Measurements from ENCODE around the gene TEDC1.

TEDC1 gene

GRCh38 chr14:105497671-105498429, 6.8 kb downstream of the TEDC1 start:
- DNase-seq, result no peak

- DNase-seq, result no peak
Measured at GRCh38 chr14:105498430-105499255, 7.6 kb downstream of the TEDC1 start.

- no peak for DNase-seq
Measured at GRCh38 chr14:105499256-105500035, 8.4 kb downstream of the TEDC1 start.

GRCh38 chr14:105500036-105500725, 9.1 kb downstream of the TEDC1 start:
- DNase-seq, result no peak

- DNase-seq, result no peak
Measured at GRCh38 chr14:105500726-105501101, 9.7 kb downstream of the TEDC1 start.

GRCh38 chr14:105501504-105502291, 10.7 kb downstream of the TEDC1 start:
- DNase-seq, result no peak

GRCh38 chr14:105502446-105503295, 11.6 kb downstream of the TEDC1 start:
- DNase-seq, result no peak

GRCh38 chr14:105503296-105503640, 12.2 kb downstream of the TEDC1 start:
- DNase-seq, result no peak

GRCh38 chr14:105503935-105504692, 13.1 kb downstream of the TEDC1 start:
- no peak for DNase-seq

GRCh38 chr14:105505101-105505500, 14.1 kb downstream of the TEDC1 start:
- DNase-seq, result no peak

- no peak for DNase-seq
Measured at GRCh38 chr14:105507247-105507646, 16.2 kb downstream of the TEDC1 start.

GRCh38 chr14:105508069-105508468, 17.0 kb downstream of the TEDC1 start:
- no peak for DNase-seq

GRCh38 chr14:105508601-105509000, 17.6 kb downstream of the TEDC1 start:
- no peak for DNase-seq

- no peak for DNase-seq
Measured at GRCh38 chr14:105517096-105517495, 26.1 kb downstream of the TEDC1 start.

GRCh38 chr14:105519946-105520698, 29.1 kb downstream of the TEDC1 start:
- no peak for DNase-seq

- no peak for DNase-seq
Measured at GRCh38 chr14:105525326-105525725, 34.3 kb downstream of the TEDC1 start.

GRCh38 chr14:105525861-105526775, 35.1 kb downstream of the TEDC1 start, which contains the start of gene TMEM121:
TSS of gene TMEM121 (plus strand) at chr14:105526583. CDS start at chr14:105528835, 2,252 bp downstream.
- no peak for DNase-seq

GRCh38 chr14:105526776-105527380, 35.8 kb downstream of the TEDC1 start:
- DNase-seq, result no peak

Data from inflammatory macrophage (primary cell).